Measurements from ENCODE around the gene NAV2.
"Not testable (repeated sequence)": the region's sequence is repeated elsewhere in the genome, so short reads cannot be mapped to it uniquely, and the experiment has no call there.

The NAV2 gene

GRCh38 chr11:20000351-20001134, 287.9 kb downstream of the NAV2 start:
- DNase-seq (ENCODE audit: low read depth): no peak
- no peak overlapping the region for H3K4me3 ChIP-seq (ENCODE audit: low read length)
- TF ChIP-seq CTCF (IDR thresholded peaks at IDR 0.05; ENCODE audit: insufficient read depth, low read depth, low read length, missing control alignments): no peak

GRCh38 chr11:20002312-20003216, 289.9 kb downstream of the NAV2 start:
- no peak for TF ChIP-seq CTCF (IDR thresholded peaks at IDR 0.05; ENCODE audit: insufficient read depth, low read depth, low read length, missing control alignments)
- DNase-seq (ENCODE audit: low read depth): no peak
- no peak overlapping the region for H3K4me3 ChIP-seq (ENCODE audit: low read length)

GRCh38 chr11:20003351-20003750, 290.7 kb downstream of the NAV2 start:
- H3K4me3 ChIP-seq (ENCODE audit: low read length): no peak overlapping the region
- no peak for TF ChIP-seq CTCF (IDR thresholded peaks at IDR 0.05; ENCODE audit: insufficient read depth, low read depth, low read length, missing control alignments)
- peak; percentile 66 for DNase-seq (ENCODE audit: low read depth)

- no peak overlapping the region for H3K4me3 ChIP-seq (ENCODE audit: low read length)
- DNase-seq (ENCODE audit: low read depth): no peak
- TF ChIP-seq CTCF (IDR thresholded peaks at IDR 0.05; ENCODE audit: insufficient read depth, low read depth, low read length, missing control alignments): no peak
Observed at GRCh38 chr11:20004866-20005265, 292.2 kb downstream of the NAV2 start.

- no peak overlapping the region for H3K4me3 ChIP-seq (ENCODE audit: low read length)
- DNase-seq (ENCODE audit: low read depth): peak; percentile 87
- TF ChIP-seq CTCF (IDR thresholded peaks at IDR 0.05; ENCODE audit: insufficient read depth, low read depth, low read length, missing control alignments): no peak
Observed at GRCh38 chr11:20005747-20006146, 293.1 kb downstream of the NAV2 start.

GRCh38 chr11:20006618-20007017, 294.0 kb downstream of the NAV2 start:
- not testable (repeated sequence) for DNase-seq (ENCODE audit: low read depth); H3K4me3 ChIP-seq (ENCODE audit: low read length)

- DNase-seq (ENCODE audit: low read depth): no peak
- TF ChIP-seq CTCF (IDR thresholded peaks at IDR 0.05; ENCODE audit: insufficient read depth, low read depth, low read length, missing control alignments): no peak
- no peak overlapping the region for H3K4me3 ChIP-seq (ENCODE audit: low read length)
Observed at GRCh38 chr11:20007386-20007785, 294.7 kb downstream of the NAV2 start.
